HepG2 (cell line): ENCODE results near the gene TMEM117. TPM values are rescaled to one million over a fixed set of nuclear protein-coding genes. Genes with fewer than 3 reads are reported as not detected.
"Not testable (repeated sequence)": the region's sequence is repeated elsewhere in the genome, so short reads cannot be mapped to it uniquely, and the experiment has no call there.

ENCODE experiments used
- ATAC-seq: fragments of 200-7000 bp; cut with Tn5 transposase; 3 replicates; pipeline ENCODE4 v1.9.1; 2020; ENCODE audit warnings: mild to moderate bottlenecking, moderate library complexity
- BruUV-seq: library from RNA; stranded (reverse); fragments of 400-500 nt; replicated peaks from 2 replicates; lab custom pipeline; 2021; lab: Mats Ljungman, UMichigan
- CTCF ChIA-PET: fragments of 300-600 bp; formaldehyde crosslinking; extraction: SDS; loops from one replicate; lab custom pipeline; 2021; ENCODE audit warnings: low total read pairs, inconsistent platforms, low intra/inter-chr PET ratio; lab: Yijun Ruan, JAX
- POLR2A ChIA-PET: fragments of 350-600 bp; sonication (Branson Sonifier 250); formaldehyde crosslinking; loops from one replicate; lab custom pipeline; 2020; ENCODE audit warnings: antibody characterized with exemption, inconsistent platforms; lab: Yijun Ruan, JAX
- DNase-seq: peaks from one replicate; pipeline ENCODE4 v3.0.0-alpha.2; 2015; ENCODE audit warnings: low spot score
- FAIRE-seq: peaks from 3 replicates; lab custom pipeline; 2011; peaks lifted over from hg19 to GRCh38; lab: Jason Lieb, UNC
- H2AFZ ChIP-seq: one replicate; pipeline ENCODE4 v1.6.1; 2011; ENCODE audit warnings: low read length, inconsistent platforms
- H3K27ac ChIP-seq: fragments of 300-600 bp; 3 replicates; pipeline ENCODE4 v1.8.0; 2011; ENCODE audit warnings: mixed run types, mild to moderate bottlenecking, mixed read lengths, low read length, inconsistent platforms; ENCODE audit not compliant: insufficient read depth; ENCODE audit errors: extremely low read length
- H3K27me3 ChIP-seq, 2 experiments: fragments of 200-600 bp in 1 of 2; 2 replicates in 1 of 2; 3 replicates in 1 of 2; pipeline versions ENCODE4 v1.6.0 to v1.8.0; 2011; ENCODE audit warnings: low read length in 2 of 2, mild to moderate bottlenecking in 2 of 2, moderate library complexity in 2 of 2, inconsistent platforms in 1 of 2; ENCODE audit not compliant: insufficient read depth in 2 of 2, control insufficient read depth in 1 of 2
- H3K36me3 ChIP-seq, 2 experiments: fragments of 200-600 bp in 1 of 2; replicated peaks in 1 of 2; 2 replicates in 1 of 2; 3 replicates in 1 of 2; pipeline versions ENCODE4 v1.5.1 to v1.8.0; 2011; ENCODE audit warnings: low read length in 2 of 2, inconsistent platforms in 1 of 2; ENCODE audit not compliant: insufficient read depth in 2 of 2, control insufficient read depth in 1 of 2
- H3K4me1 ChIP-seq: 2 replicates; pipeline ENCODE4 v1.5.1; 2012; ENCODE audit warnings: low read length, inconsistent platforms; ENCODE audit not compliant: insufficient read depth
- H3K4me2 ChIP-seq: 2 replicates; pipeline ENCODE4 v1.6.0; 2011; ENCODE audit warnings: low read depth, low read length, inconsistent platforms
- H3K4me3 ChIP-seq, 3 experiments: fragments of 200-600 bp in 1 of 3; sonication (generic), shearing (Covaris generic) in 1 of 3; replicated peaks in 1 of 3; 2 replicates each; pipeline ENCODE4 v1.5.1; 2011 to 2016; ENCODE audit warnings: low read length in 3 of 3, inconsistent platforms in 2 of 3, low read depth in 2 of 3, mild to moderate bottlenecking in 2 of 3, control low read depth in 1 of 3, mixed read lengths in 1 of 3; ENCODE audit not compliant: insufficient read depth in 1 of 3
- H3K79me2 ChIP-seq: one replicate; pipeline ENCODE4 v1.6.1; 2011; ENCODE audit warnings: low read length, inconsistent platforms; ENCODE audit not compliant: insufficient read depth
- H3K9ac ChIP-seq: 2 replicates; pipeline ENCODE4 v1.6.0; 2011; ENCODE audit warnings: mild to moderate bottlenecking, low read depth, low read length, inconsistent platforms; ENCODE audit not compliant: insufficient read depth
- H3K9me3 ChIP-seq: 2 replicates; pipeline ENCODE4 v1.5.1; 2012; ENCODE audit warnings: mild to moderate bottlenecking, low read length
- H4K20me1 ChIP-seq: 2 replicates; pipeline ENCODE4 v1.6.0; 2011; ENCODE audit warnings: inconsistent platforms, mild to moderate bottlenecking, low read length, moderate library complexity; ENCODE audit not compliant: insufficient read depth
- REPIN1 ChIP-seq: sonication (generic); formaldehyde crosslinking; IDR thresholded peaks from 2 replicates; pipeline ENCODE4 v1.8.0; 2022; ENCODE audit warnings: missing genetic modification reagents, low read depth, mild to moderate bottlenecking, borderline replicate concordance
- RNF2 ChIP-seq: fragments of 450-650 bp; conservative IDR thresholded peaks from 2 replicates; pipeline ENCODE4 v1.6.1; 2016; ENCODE audit warnings: low read depth
- WGBS: methylation state at CpG from one replicate; pipeline ENCODE4 v1.1.6; 2017; ENCODE audit warnings: low lambda C conversion rate; 5-methylcytosine and 5-hydroxymethylcytosine counted together
- in situ Hi-C: cut with HindIII; loops from 2 replicates; pipeline ENCODE4 v1.10.0; 2017; ENCODE audit warnings: low pct_unique_long_range_greater_than_20kb; ENCODE audit not compliant: extremely low pct_ligation_motif_present
- intact Hi-C: fragments of 100-400 bp; cut with micrococcal nuclease; formaldehyde crosslinking; loops from one replicate; pipeline ENCODE4 v1.10.0; 2022; ENCODE audit not compliant: unreplicated experiment
- polyA plus RNA-seq, 8 experiments: library from polyadenylated mRNA; depleted of rRNA in 3 of 8; stranded (reverse) in 7 of 8; unstranded in 1 of 8; fragments of >200 nt; fragmentation: Illumina TruSeq in 4 of 8; extraction: Trizol in 4 of 8; gene quantifications; 2 replicates each; pipeline versions ENCODE4 v1.2.1 to v1.2.3, GENCODE V29; 2011 to 2016; ENCODE audit warnings: low read depth in 4 of 8, missing spikeins in 1 of 8, mixed read lengths in 1 of 8; ENCODE audit not compliant: insufficient read depth in 1 of 8
- total RNA-seq, 5 experiments: library from RNA; depleted of rRNA; stranded (reverse); fragments of >200 nt; fragmentation: Illumina TruSeq; extraction: Trizol; gene quantifications; 2 replicates each; pipeline ENCODE4 v1.2.3, GENCODE V29; 2016; ENCODE audit warnings: low read depth in 1 of 5

TMEM117 gene
- total and polyA plus RNA-seq, 2 of the 13 experiments (the other 11 are each of a cell fraction or from before 2014, with no cell fraction given): 2.8 to 8.5 TPM

GRCh38 chr12:44193281-44193680, 357.4 kb downstream of the TMEM117 start:
- in situ Hi-C loops: no loop called here

DNA sequence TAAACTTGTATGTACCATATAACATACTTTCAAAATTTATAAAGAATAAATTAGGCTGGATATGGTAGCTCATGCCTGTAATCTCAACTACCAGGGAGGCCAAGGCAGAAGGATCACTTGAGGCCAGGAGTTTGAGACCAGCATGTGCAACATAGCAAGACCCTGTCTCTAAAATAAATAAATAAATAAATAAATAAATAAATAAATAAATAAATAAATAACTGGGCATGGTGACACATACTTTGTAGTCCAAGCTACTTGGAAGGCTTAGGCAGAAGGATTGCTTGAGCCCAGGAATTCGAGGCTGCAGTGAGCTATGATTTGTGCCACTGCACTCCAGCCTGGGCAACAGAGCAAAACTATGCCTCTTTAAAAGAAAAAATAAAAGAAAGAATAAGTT, 359.8 kb downstream of the TMEM117 start:
- in situ Hi-C loops, H3K9me3 ChIP-seq, DNase-seq, H3K4me3 ChIP-seq, H3K4me2 ChIP-seq, H3K79me2 ChIP-seq, BruUV-seq, ATAC-seq, intact Hi-C loops, H2AFZ ChIP-seq, H3K27ac ChIP-seq, H3K27me3 ChIP-seq, H4K20me1 ChIP-seq, CTCF ChIA-PET, H3K4me1 ChIP-seq, FAIRE-seq, H3K36me3 ChIP-seq, H3K9ac ChIP-seq, POLR2A ChIA-PET: not testable (repeated sequence)
- WGBS: 53% methylated on average over 1 of the region's 1 CpG

More at GRCh38 chr12:44193281-44193680, 357.4 kb downstream of the TMEM117 start:
- H3K27ac ChIP-seq: no peak overlapping the region
- no peaks in the 10 kb centered on the region for H3K4me1 ChIP-seq
- no peaks in the 10 kb centered on the region for H4K20me1 ChIP-seq
- no TSS peak for BruUV-seq
- ChIA-PET POLR2A (no interaction called here), CTCF (no interaction called here)
- FAIRE-seq (no peak), DNase-seq (no peak), ATAC-seq (no peak)
- no peaks in the 10 kb centered on the region for H3K36me3 ChIP-seq
- intact Hi-C loops: no loop called here
- 92% methylated on average over 1 of the region's 1 CpG for WGBS
- H3K9ac ChIP-seq: no peak overlapping the region
- H3K79me2 ChIP-seq: no peaks in the 10 kb centered on the region
- no peaks in the 10 kb centered on the region for H3K9me3 ChIP-seq
- no peak for TF ChIP-seq RNF2
- no peak for TF ChIP-seq REPIN1 (CRISPR knock-in tag)
- H3K27me3 ChIP-seq: no peaks in the 10 kb centered on the region
- no peak overlapping the region for H3K4me2 ChIP-seq
- H3K4me3 ChIP-seq: no peak overlapping the region
- H2AFZ ChIP-seq: no peak overlapping the region
